Measurements from ENCODE around the gene SERPIND1.

GRCh38 chr22:20798218-20798617 lies 24.3 kb downstream of the SERPIND1 start:
- TF ChIP-seq CTCF (tag by site-specific recombination; IDR thresholded peaks at IDR 0.05), result no peak
- no peak for TF ChIP-seq KLF17 (tag by site-specific recombination; IDR thresholded peaks at IDR 0.05)
- no peak for TF ChIP-seq ZNF335 (tag by site-specific recombination; conservative IDR thresholded peaks at IDR 0.05)

Measured in HEK293 (cell line).